ENCODE measurements around the gene PTPRD. TPM values are rescaled to one million over a fixed set of nuclear protein-coding genes. Genes with fewer than 3 reads are reported as not detected.
A peak's percentile ranks its signal among the peaks of the same experiment; 100 is the strongest.

Gene PTPRD
- total RNA-seq, 1 donor from 2014 or later: 85.4 TPM

GRCh38 chr9:8585036-8585435 is 2027.8 kb downstream of the PTPRD start:
- DNase-seq (ENCODE audit: low read depth): no peak

DNA sequence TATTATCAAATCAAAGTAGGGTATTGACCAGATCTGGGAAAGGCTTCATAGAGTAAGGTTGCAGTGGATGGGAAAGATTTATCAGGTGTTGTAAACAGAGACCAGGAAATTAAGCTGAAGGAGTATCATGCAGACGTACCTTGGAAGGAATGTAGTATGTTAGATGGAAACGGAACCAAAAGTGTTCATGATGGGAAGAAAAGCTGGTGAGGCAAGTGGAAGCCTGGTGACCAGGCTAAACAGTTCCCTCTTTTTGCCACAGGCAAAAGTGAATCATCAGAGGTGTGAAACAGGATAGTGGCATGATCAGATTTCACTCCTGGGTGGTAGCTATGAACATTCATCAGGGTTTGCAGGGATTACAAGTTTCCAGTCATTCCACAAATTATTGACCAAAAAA is 2033.1 kb downstream of the PTPRD start:
- peak; percentile 54 for DNase-seq (ENCODE audit: low read depth)

- DNase-seq (ENCODE audit: low read depth): no peak
Observed at GRCh38 chr9:8576741-8577140, 2036.1 kb downstream of the PTPRD start.

DNA sequence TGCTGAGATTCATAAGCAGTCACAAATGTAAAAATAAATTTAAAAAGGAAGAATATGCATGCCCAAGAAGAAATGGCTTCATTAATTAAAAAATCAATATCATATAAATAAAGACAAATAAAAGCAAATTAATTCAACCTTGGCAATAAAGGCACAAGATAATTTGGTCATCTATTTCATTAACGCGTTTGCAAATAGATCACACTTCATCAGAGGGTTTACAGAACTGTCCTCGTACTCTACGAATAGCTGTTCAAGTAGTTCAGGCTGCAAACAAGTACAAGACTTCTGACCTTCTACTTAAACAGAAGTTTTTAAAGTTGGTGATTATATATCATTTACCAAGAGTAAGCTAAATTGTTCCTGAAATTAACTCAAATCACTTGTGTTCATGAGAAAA is 2038.0 kb downstream of the PTPRD start:
- DNase-seq (ENCODE audit: low read depth): no peak

GRCh38 chr9:8572209-8572608 is 2040.6 kb downstream of the PTPRD start:
- DNase-seq (ENCODE audit: low read depth): no peak

DNA sequence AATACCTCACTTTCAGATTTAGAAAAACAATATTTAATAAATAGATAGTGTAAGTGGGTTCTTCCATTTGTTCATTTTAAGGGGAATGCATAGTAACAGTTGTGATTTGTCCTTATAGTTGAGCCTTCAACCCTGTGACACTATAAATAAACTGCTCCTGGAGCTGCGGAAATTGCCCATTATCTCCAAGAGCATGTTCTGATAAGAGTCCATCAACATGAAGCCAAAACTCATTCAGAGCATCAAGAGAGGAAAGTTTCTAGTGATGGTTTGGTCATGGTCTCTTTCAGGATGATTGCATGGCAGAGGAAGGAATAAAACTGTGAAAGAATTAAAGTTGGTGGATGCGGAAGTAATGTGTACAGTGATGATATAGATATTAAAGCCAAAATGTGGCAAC is 2041.2 kb downstream of the PTPRD start:
- no peak for DNase-seq (ENCODE audit: low read depth)

- no peak for DNase-seq (ENCODE audit: low read depth)
Observed at GRCh38 chr9:8570776-8571175, 2042.0 kb downstream of the PTPRD start.

GRCh38 chr9:8569823-8570222 is 2043.0 kb downstream of the PTPRD start:
- no peak for DNase-seq (ENCODE audit: low read depth)

- no peak for DNase-seq (ENCODE audit: low read depth)
Observed at GRCh38 chr9:8567963-8568579, 2044.7 kb downstream of the PTPRD start.

DNA sequence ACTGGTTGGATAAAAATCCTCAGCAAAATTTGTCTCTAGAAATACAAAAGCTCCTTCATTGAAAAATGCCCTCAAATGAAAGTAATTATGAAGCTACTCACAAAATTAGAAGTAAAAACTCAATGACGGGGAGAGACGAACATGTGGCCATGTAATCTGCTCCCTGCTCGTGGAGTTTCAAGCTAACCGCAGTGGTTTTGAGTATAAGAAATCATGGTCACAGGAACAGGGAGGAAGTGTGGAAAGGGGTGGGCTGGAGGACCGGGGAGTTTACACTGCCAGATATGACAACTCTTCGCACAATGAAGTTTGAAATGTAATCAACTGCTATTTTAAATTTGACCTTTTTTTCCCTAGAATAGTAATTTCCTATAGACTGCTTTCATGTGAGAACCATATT is 2047.8 kb downstream of the PTPRD start:
- no peak for DNase-seq (ENCODE audit: low read depth)

DNA sequence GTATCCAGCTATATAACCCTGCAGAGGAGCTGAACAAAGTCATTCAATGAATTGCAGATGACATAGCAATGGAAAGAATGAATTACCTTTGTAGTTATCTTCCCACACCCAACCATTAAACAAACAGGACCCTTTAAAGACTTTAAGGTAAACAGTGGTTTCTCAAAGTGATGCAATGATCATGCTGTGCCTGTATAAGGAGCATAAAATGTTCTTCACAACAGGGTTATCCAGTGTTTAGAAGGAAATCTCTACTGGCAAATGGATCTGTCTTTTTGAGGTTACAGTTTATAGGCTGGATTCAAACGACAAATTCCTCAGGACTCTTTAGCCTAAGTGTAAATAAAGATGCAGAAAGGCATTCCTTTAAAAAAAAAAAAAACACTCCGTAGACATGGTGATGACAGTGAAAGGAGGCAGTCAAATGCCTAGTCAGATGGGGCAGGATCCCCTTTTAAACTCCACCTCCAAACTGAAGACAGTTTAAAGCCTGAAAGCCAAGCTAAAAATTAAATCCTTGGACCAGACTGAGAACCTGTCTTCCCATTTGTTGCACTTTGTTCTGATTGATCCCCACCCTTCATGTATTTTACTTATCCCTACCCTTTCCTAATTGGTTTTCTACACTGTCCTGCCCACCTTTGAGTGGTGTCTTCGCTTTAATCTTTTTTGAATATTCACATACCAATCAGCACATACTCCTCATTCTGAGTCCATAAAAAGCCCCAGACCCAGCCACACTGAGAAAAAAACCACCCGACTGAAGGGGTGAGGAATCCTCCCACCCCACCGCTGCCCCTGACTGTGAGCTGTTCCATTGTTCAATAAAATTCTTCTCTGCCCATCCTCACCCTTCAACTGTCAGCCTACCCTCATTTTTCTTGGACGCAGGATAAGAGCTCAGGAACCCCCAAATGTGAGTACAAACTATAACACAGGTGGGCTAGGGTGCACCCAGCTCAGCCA is 2052.0 kb downstream of the PTPRD start:
- peak; percentile 36 for DNase-seq (ENCODE audit: low read depth)

- peak; percentile 93 for DNase-seq (ENCODE audit: low read depth)
Observed at GRCh38 chr9:8558176-8558575, 2054.6 kb downstream of the PTPRD start.

- peak; percentile 55 for DNase-seq (ENCODE audit: low read depth)
Observed at GRCh38 chr9:8555762-8556500, 2056.9 kb downstream of the PTPRD start.

GRCh38 chr9:8553444-8553843 is 2059.4 kb downstream of the PTPRD start:
- no peak for DNase-seq (ENCODE audit: low read depth)

- DNase-seq (ENCODE audit: low read depth): no peak
Observed at GRCh38 chr9:8552732-8553131, 2060.1 kb downstream of the PTPRD start.

DNA sequence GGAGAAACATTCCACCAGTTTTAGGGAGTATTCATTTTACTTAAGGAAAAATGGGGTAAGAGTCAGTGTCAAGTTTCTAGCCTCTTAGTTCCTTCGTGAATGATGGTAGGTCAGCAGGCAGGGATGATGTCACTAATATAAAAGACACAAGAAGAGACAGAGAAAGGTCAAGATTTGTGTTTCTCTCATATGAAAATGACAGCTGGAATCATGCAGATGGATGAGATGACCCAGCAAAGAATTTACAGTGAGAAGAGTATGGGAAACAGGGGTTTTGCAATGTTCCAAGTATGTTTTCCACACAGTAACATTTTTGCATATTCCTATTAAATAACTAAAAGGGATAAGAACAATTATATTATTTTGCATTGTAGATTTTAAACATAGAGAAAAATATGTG is 2063.6 kb downstream of the PTPRD start:
- DNase-seq (ENCODE audit: low read depth): no peak

GRCh38 chr9:8543219-8543618 is 2069.6 kb downstream of the PTPRD start:
- DNase-seq (ENCODE audit: low read depth): no peak

DNA sequence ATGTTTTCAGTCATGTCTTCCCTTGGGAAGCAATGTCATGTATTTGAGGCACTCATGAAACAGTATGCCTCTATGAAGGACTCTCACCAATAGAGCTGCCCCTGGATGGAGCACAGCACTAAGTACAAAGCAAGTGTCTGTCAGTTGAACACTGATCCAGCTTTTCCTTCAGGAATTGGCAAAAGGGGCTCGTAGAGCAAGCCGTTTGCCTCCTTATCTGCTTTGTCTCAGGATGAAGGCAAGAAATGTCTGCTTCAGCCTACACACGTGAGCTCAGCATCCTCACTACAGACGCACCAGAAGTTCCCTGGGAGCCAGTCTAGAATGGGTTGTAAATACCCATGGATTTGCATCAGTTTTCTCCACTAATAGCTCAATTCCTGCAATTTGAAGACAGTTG is 2070.3 kb downstream of the PTPRD start:
- no peak for DNase-seq (ENCODE audit: low read depth)

DNA sequence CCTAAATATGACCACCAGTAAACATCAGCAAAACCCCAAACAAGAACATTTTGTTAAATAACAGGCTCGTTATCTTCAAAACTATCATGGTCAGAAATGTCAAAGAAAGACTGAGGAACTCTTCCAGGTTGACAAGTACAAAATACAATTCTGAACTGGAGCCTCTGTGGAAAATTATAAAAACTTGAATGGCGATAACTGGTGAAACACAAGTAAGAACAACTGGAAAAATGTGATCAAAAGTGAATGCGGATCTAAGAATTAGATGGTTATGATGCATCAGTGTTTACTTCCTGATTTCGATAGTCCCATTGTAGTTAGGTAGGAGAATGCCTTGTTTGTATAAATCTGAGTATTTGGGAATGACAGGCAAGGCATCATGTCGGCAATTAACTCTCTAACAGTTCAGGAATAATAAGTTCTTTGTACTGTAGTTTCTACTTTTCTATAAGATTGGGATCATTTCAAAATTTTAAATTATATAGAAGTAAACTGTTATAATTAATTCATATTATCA is 2073.1 kb downstream of the PTPRD start:
- no peak for DNase-seq (ENCODE audit: low read depth)

GRCh38 chr9:8536845-8537244 is 2076.0 kb downstream of the PTPRD start:
- DNase-seq (ENCODE audit: low read depth): no peak

DNA sequence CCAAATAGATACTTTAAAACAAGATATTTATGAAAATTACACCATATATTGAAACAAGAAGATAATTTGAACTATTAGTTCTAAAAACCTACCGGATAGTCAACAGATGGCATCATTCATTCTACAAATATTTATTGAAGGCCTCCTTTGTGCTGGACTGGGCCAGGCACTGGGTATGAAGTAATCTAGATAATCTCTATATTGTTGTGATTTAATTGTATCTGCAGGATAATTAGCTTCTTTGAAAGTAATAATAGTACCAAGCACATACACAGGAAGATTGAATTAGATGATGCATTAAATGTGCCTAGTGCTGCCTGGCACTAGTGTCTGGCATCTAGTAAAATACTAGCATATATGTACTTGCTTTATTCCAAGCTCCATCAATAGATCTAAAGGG is 2078.0 kb downstream of the PTPRD start:
- DNase-seq (ENCODE audit: low read depth): no peak

- DNase-seq (ENCODE audit: low read depth): peak; percentile 24
Observed at GRCh38 chr9:8533681-8534080, 2079.1 kb downstream of the PTPRD start.
